ENCODE results near the gene STAT2. TPM values are rescaled to one million over a fixed set of nuclear protein-coding genes. Genes with fewer than 3 reads are reported as not detected.
"Not testable (repeated sequence)": the region's sequence is repeated elsewhere in the genome, so short reads cannot be mapped to it uniquely, and the experiment has no call there.

Gene STAT2
- total and polyA plus RNA-seq, 8 donors = 133 to 194 (median 167) TPM

DNA sequence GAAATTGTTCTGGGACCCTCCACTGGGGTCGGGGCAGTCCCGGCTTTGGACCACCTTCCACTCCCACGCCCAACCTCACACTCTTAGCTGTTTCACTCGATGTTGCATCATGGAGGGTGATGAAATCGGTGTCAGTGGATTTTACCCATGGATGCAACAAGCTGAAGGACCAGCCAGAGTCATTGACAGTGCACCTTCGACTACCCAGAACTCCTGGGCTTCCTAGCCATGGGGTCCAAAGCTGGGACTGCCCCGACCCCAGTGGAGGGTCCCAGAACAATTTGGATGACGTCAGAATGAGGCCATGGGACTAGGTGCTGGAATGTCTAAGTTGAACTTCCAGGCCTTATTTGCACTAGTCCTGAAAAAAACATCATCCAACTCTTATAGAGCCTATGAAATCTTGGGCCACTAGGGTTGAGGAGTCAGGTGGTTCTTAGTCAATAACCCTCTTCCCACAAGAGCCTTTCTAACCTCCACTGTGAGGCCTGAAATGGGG lies 22.1 kb downstream of the STAT2 start:
- H3K36me3 ChIP-seq = peaks cover 0 to 19% of the 10 kb centered on the region in 2 donors
- peak overlapping the region in 1 of 2 donors; percentile 67 for H3K27ac ChIP-seq
- no peak overlapping the region for H3K4me3 ChIP-seq
- TF ChIP-seq, protein P1, sequence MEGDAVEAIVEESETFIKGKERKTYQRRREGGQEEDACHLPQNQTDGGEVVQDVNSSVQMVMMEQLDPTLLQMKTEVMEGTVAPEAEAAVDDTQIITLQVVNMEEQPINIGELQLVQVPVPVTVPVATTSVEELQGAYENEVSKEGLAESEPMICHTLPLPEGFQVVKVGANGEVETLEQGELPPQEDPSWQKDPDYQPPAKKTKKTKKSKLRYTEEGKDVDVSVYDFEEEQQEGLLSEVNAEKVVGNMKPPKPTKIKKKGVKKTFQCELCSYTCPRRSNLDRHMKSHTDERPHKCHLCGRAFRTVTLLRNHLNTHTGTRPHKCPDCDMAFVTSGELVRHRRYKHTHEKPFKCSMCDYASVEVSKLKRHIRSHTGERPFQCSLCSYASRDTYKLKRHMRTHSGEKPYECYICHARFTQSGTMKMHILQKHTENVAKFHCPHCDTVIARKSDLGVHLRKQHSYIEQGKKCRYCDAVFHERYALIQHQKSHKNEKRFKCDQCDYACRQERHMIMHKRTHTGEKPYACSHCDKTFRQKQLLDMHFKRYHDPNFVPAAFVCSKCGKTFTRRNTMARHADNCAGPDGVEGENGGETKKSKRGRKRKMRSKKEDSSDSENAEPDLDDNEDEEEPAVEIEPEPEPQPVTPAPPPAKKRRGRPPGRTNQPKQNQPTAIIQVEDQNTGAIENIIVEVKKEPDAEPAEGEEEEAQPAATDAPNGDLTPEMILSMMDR (IDR thresholded peaks at IDR 0.05) = no peak
- peaks cover 0 to 47% of the 10 kb centered on the region in 2 donors for H3K4me1 ChIP-seq
- no peak for DNase-seq
- H3K9me3 ChIP-seq = no peaks in the 10 kb centered on the region
- intact Hi-C loops (cut with DNase I) = no loop called here
- H3K27me3 ChIP-seq = no peaks in the 10 kb centered on the region
- no peak for ATAC-seq

- H3K27me3 ChIP-seq = no peaks in the 10 kb centered on the region
- peaks cover 0 to 50% of the 10 kb centered on the region in 2 donors for H3K4me1 ChIP-seq
- intact Hi-C loops (cut with DNase I) = no loop called here
- DNase-seq = peak in 1 of 4 donors; percentile 58
- peaks cover 0 to 6% of the 10 kb centered on the region in 2 donors for H3K36me3 ChIP-seq
- TF ChIP-seq, protein P1 (IDR thresholded peaks at IDR 0.05) = no peak
- H3K27ac ChIP-seq = peak overlapping the region in 1 of 2 donors; percentile 33
- ATAC-seq = no peak
- no peak overlapping the region for H3K4me3 ChIP-seq
- H3K9me3 ChIP-seq = no peaks in the 10 kb centered on the region
Measured at GRCh38 chr12:56336361-56337167, 23.3 kb downstream of the STAT2 start.

DNA sequence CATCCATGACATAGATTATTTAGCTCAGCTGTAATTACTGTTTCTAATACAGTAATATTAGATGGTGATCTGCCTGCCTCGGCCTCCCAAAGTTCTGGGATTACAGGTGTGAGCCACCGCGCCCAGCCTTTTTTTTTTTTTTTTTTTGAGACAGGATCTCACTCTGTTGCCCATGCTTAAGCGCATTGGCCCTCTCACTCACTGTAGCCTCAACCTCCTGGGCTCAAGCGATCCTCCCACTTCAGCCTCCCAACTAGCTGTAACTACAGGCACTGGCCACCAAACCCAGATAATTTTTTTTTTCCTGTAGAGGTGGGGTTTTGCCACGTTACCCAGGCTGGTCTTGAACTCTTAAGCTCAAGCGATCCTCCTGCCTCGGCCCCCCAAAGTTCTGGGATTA lies 24.4 kb downstream of the STAT2 start:
- intact Hi-C loops (cut with DNase I); H3K4me3 ChIP-seq; H3K9me3 ChIP-seq; H3K36me3 ChIP-seq; DNase-seq; H3K27ac ChIP-seq; H3K27me3 ChIP-seq; ATAC-seq: not testable (repeated sequence)
- peaks cover 0 to 50% of the 10 kb centered on the region in 2 donors for H3K4me1 ChIP-seq

DNA sequence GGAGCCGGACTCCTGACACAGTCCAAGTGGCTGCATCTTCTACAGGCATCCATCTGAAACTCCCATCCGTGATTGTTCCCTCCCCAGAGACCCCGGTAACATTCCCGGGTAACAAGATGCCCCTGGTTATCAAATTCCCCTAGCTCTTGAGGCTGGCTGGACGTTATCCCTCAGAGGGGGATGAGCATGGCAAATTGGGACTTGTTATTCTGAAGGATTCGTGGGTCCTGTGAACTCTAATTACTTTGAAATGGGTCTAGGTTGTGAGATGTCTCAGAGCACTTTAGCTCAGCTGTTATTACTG lies 25.5 kb downstream of the STAT2 start:
- intact Hi-C loops (cut with DNase I) = no loop called here
- TF ChIP-seq, protein P1 (IDR thresholded peaks at IDR 0.05) = no peak
- DNase-seq = no peak
- Histone ChIP-seq H3K4me1 (peaks cover 0 to 43% of the 10 kb centered on the region in 2 donors), H3K27me3 (no peaks in the 10 kb centered on the region), H3K36me3 (no peaks in the 10 kb centered on the region), H3K27ac (peak overlapping the region; percentile 93 to 95), H3K9me3 (no peaks in the 10 kb centered on the region), H3K4me3 (peak overlapping the region; percentile 50 to 53)
- ATAC-seq = no peak

DNA sequence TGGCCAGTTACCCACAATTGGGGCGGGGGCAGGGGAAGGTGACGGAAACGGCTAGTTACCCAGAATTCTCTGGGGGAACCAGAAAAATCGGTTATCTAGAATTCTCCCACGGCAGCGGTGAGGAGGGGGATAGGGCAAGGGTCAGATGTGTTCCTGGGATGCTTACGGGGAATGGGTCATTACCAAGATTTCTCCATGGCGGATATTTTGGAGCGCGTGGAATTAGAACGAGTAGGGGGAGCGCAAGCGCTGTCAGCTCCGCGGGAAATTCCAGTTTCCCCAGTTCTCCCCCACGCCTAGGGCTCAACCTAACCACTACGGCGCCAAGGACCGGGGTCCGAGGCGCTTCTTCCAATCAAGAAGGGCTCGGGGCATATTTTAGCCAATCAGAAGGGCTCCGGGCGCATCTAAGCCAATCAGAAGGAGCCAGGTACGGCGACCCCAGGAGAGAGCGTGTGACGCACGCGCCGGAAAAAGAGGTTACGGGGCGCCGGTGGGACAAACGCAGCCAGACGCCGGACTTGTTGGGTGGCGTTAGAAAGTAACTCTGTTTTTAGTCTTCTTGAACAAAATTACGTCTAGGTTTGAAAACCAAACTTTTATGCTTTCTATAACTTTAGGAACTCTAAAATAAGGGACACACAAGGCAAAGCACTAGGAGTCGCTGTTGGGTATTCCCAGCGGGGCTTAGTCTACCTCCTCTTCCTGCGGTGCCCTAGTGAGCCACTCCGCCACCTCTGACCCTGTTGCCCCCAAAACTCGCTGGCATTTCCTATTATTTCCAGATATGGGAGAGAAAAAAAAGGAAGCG lies 26.0 kb downstream of the STAT2 start, which contains the start of gene PAN2:
TSS of gene PAN2 (minus strand) at position 322 of the 811 bp plus-strand sequence. CDS start 906 bp downstream, outside the sequence.
- ATAC-seq = peak; percentile 99
- DNase-seq = peak; percentile 93 to 97 (median 95)
- peaks cover 0 to 38% of the 10 kb centered on the region in 2 donors for H3K4me1 ChIP-seq
- H3K9me3 ChIP-seq = no peaks in the 10 kb centered on the region
- TF ChIP-seq, protein P1 (IDR thresholded peaks at IDR 0.05) = peak; percentile 21 to 35
- intact Hi-C loops (cut with DNase I) = no loop called here
- H3K27me3 ChIP-seq = no peaks in the 10 kb centered on the region
- no peaks in the 10 kb centered on the region for H3K36me3 ChIP-seq
- peak within 1 kb of the TSS; percentile 50 to 53 for H3K4me3 ChIP-seq
- H3K27ac ChIP-seq = peak within 1 kb of the TSS; percentile 93 to 95

Measured in left lung (tissue), 10 donors.